ENCODE results near the gene PIK3CA.
"Not testable (repeated sequence)": the region's sequence is repeated elsewhere in the genome, so short reads cannot be mapped to it uniquely, and the experiment has no call there.

The PIK3CA gene

GRCh38 chr3:179265875-179266274 lies 117.7 kb downstream of the PIK3CA start:
- DNase-seq: no peak

GRCh38 chr3:179266701-179267211 lies 118.6 kb downstream of the PIK3CA start:
- DNase-seq: no peak

- DNase-seq: no peak
Observed at GRCh38 chr3:179268400-179269051, 120.4 kb downstream of the PIK3CA start.

GRCh38 chr3:179269152-179269707 lies 121.1 kb downstream of the PIK3CA start:
- no peak for DNase-seq

- no peak for DNase-seq
Observed at GRCh38 chr3:179272385-179272784, 124.2 kb downstream of the PIK3CA start.

- not testable (repeated sequence) for DNase-seq
Observed at GRCh38 chr3:179274434-179274833, 126.3 kb downstream of the PIK3CA start.

GRCh38 chr3:179276001-179276400 lies 127.8 kb downstream of the PIK3CA start:
- no peak for DNase-seq

- DNase-seq: no peak
Observed at GRCh38 chr3:179276743-179277142, 128.6 kb downstream of the PIK3CA start.

GRCh38 chr3:179278151-179278550 lies 130.0 kb downstream of the PIK3CA start:
- DNase-seq: no peak

- no peak for DNase-seq
Observed at GRCh38 chr3:179278932-179279693, 131.0 kb downstream of the PIK3CA start.

- DNase-seq: no peak
Observed at GRCh38 chr3:179279837-179280236, 131.7 kb downstream of the PIK3CA start.

GRCh38 chr3:179281825-179282224 lies 133.7 kb downstream of the PIK3CA start:
- no peak for DNase-seq

- DNase-seq: no peak
Observed at GRCh38 chr3:179286331-179286730, 138.2 kb downstream of the PIK3CA start.

- no peak for DNase-seq
Observed at GRCh38 chr3:179288845-179289244, 140.7 kb downstream of the PIK3CA start.

- no peak for DNase-seq
Observed at GRCh38 chr3:179289295-179289694, 141.1 kb downstream of the PIK3CA start.

Measured in NCI-H524 treated with DMSO at 0.1 percent for 48 hours (cell line).